CD4-positive, alpha-beta T cell (primary cell): ENCODE data around the gene BMAL2. TPM values are rescaled to one million over a fixed set of nuclear protein-coding genes. Genes with fewer than 3 reads are reported as not detected.

Source experiments
- ATAC-seq: fragments of 200-7000 bp; cut with Tn5 transposase; one replicate; pipeline ENCODE4 v1.10.0; 2022; ENCODE audit warnings: mild to moderate bottlenecking; ENCODE audit not compliant: poor library complexity
- CTCF ChIA-PET: fragments of 350-600 bp; sonication (Branson Sonifier 250); formaldehyde crosslinking; loops from one replicate; lab custom pipeline; 2021; ENCODE audit warnings: antibody characterized with exemption, inconsistent platforms; lab: Charles Lee
- POLR2A ChIA-PET: fragments of 350-600 bp; sonication (Branson Sonifier 250); formaldehyde crosslinking; loops from one replicate; lab custom pipeline; 2021; ENCODE audit warnings: antibody characterized with exemption, inconsistent platforms; lab: Charles Lee
- DNase-seq, 14 experiments: peaks; one replicate each; pipeline ENCODE4 v3.0.0-alpha.2; 2013 to 2020; ENCODE audit warnings: mixed read lengths in 2 of 14
- H3K27ac ChIP-seq, 2 donors: one replicate each; pipeline versions ENCODE4 v1.5.1 to v1.7.0; 2013; ENCODE audit warnings: low read length in 2 of 2, low read depth in 1 of 2, mild to moderate bottlenecking in 1 of 2
- H3K27me3 ChIP-seq, 2 experiments: 1 replicate in 1 of 2; 2 replicates in 1 of 2; pipeline versions ENCODE4 v1.6.1 to v1.7.0; 2013; ENCODE audit warnings: low read length in 2 of 2, control low read depth in 1 of 2, mild to moderate bottlenecking in 1 of 2, moderate library complexity in 1 of 2; ENCODE audit not compliant: insufficient read depth in 2 of 2, control insufficient read depth in 1 of 2
- H3K36me3 ChIP-seq: one replicate; pipeline ENCODE4 v1.6.1; 2013; ENCODE audit warnings: low read length, control low read depth; ENCODE audit not compliant: insufficient read depth
- H3K4me1 ChIP-seq: one replicate; pipeline ENCODE4 v1.6.1; 2013; ENCODE audit warnings: low read length, control low read depth; ENCODE audit not compliant: insufficient read depth
- H3K4me3 ChIP-seq: one replicate; pipeline ENCODE4 v1.5.1; 2013; ENCODE audit warnings: mild to moderate bottlenecking, low read length, moderate library complexity
- H3K9me3 ChIP-seq, 2 experiments: 1 replicate in 1 of 2; 2 replicates in 1 of 2; pipeline versions ENCODE4 v1.6.1 to v1.7.0; 2013; ENCODE audit warnings: low read length in 2 of 2, mild to moderate bottlenecking in 2 of 2, control low read depth in 1 of 2, moderate library complexity in 1 of 2; ENCODE audit not compliant: control insufficient read depth in 1 of 2, insufficient read depth in 1 of 2
- H3K27ac Mint-ChIP-seq: one replicate; pipeline ENCODE4 v1.8.0; 2020; ENCODE audit warnings: mixed read lengths
- H3K27me3 Mint-ChIP-seq: one replicate; pipeline ENCODE4 v1.8.0; 2021; ENCODE audit warnings: mixed read lengths
- H3K36me3 Mint-ChIP-seq: one replicate; pipeline ENCODE4 v1.8.0; 2021; ENCODE audit warnings: low read depth, mixed read lengths
- H3K4me1 Mint-ChIP-seq: one replicate; pipeline ENCODE4 v1.8.0; 2021; ENCODE audit warnings: low read depth, mixed read lengths
- H3K4me3 Mint-ChIP-seq: one replicate; pipeline ENCODE4 v1.8.0; 2020; ENCODE audit warnings: mild to moderate bottlenecking, mixed read lengths
- H3K9me3 Mint-ChIP-seq: one replicate; pipeline ENCODE4 v1.8.0; 2020; ENCODE audit warnings: mixed read lengths
- CTCF ChIP-seq: fragments of 200-600 bp; IDR thresholded peaks from one replicate; pipeline ENCODE4 v1.8.0; 2022; ENCODE audit warnings: antibody characterized with exemption, mild to moderate bottlenecking
- intact Hi-C, 2 experiments: fragments of 100-400 bp; cut with DNase I in 1 of 2; cut with micrococcal nuclease in 1 of 2; formaldehyde crosslinking; loops; one replicate each; pipeline versions ENCODE4 v1.15.1 to v1.9.0; 2023 to 2025; cut with DNase I, micrococcal nuclease
- total RNA-seq, 174 experiments: library from RNA in 2 of 174; stranded (reverse) in 2 of 174; gene quantifications; one replicate each; pipeline ENCODE4 v1.2.3 and lab custom pipeline; 2021 to 2026

Gene BMAL2
- total RNA-seq, 2 experiments from 2014 or later, result 0.16 to 0.17 TPM

- H3K4me1 Mint-ChIP-seq, result peaks cover 13% of the 10 kb centered on the region
- ChIA-PET CTCF (no interaction called here), POLR2A (no interaction called here)
- H3K9me3 Mint-ChIP-seq, result no peaks in the 10 kb centered on the region
- H3K4me3 ChIP-seq, result no peak overlapping the region
- no peak overlapping the region for H3K27ac Mint-ChIP-seq
- ATAC-seq, result no peak
- no peak overlapping the region for H3K27ac ChIP-seq
- peak in 1 of 14 experiments; percentile 10 for DNase-seq
- peaks cover 5% of the 10 kb centered on the region for H3K36me3 Mint-ChIP-seq
- peaks cover 0 to 5% of the 10 kb centered on the region in 2 experiments for H3K9me3 ChIP-seq
- peaks cover 12% of the 10 kb centered on the region for H3K4me1 ChIP-seq
- H3K27me3 ChIP-seq, result peaks cover 34 to 49% of the 10 kb centered on the region in 2 experiments
- intact Hi-C loops, result no loop called here
- H3K4me3 Mint-ChIP-seq, result peak overlapping the region; percentile 70
- H3K27me3 Mint-ChIP-seq, result peaks cover 49% of the 10 kb centered on the region
- H3K36me3 ChIP-seq, result no peaks in the 10 kb centered on the region
- no peak for TF ChIP-seq CTCF
Observed at GRCh38 chr12:27331927-27332324, 710 bp upstream of the BMAL2 start.

- H3K4me3 ChIP-seq, result peak overlapping the region; percentile 42
- DNase-seq (peak in 1 of 14 experiments; percentile 2), ATAC-seq (no peak)
- H3K36me3 ChIP-seq, result no peaks in the 10 kb centered on the region
- TF ChIP-seq CTCF, result no peak
- POLR2A ChIA-PET, result no interaction called here
- H3K4me1 ChIP-seq, result peaks cover 12% of the 10 kb centered on the region
- CTCF ChIA-PET, result no interaction called here
- peaks cover 0 to 5% of the 10 kb centered on the region in 2 experiments for H3K9me3 ChIP-seq
- Mint-ChIP-seq H3K4me1 (peaks cover 13% of the 10 kb centered on the region), H3K9me3 (no peaks in the 10 kb centered on the region), H3K4me3 (peak overlapping the region; percentile 70), H3K27me3 (peaks cover 49% of the 10 kb centered on the region), H3K36me3 (peaks cover 5% of the 10 kb centered on the region), H3K27ac (no peak overlapping the region)
- peaks cover 34 to 49% of the 10 kb centered on the region in 2 experiments for H3K27me3 ChIP-seq
- intact Hi-C loops, result no loop called here
- no peak overlapping the region for H3K27ac ChIP-seq
Observed at GRCh38 chr12:27332407-27332713, 276 bp upstream of the BMAL2 start.

GRCh38 chr12:27333403-27334009, 870 bp downstream of the BMAL2 start:
- no peaks in the 10 kb centered on the region for H3K36me3 ChIP-seq
- H3K27ac ChIP-seq, result no peak overlapping the region
- peak in 10 of 14 experiments; percentile 3 to 65 (median 20) for DNase-seq
- H3K4me1 Mint-ChIP-seq, result peaks cover 13% of the 10 kb centered on the region
- H3K27ac Mint-ChIP-seq, result no peak overlapping the region
- H3K27me3 Mint-ChIP-seq, result peaks cover 49% of the 10 kb centered on the region
- ChIA-PET POLR2A (interaction anchor here (0.6 kb wide), 1 partner anchor 43 kb away, joined by 3 read pairs; no protein-coding TSS in a partner anchor), CTCF (no interaction called here)
- H3K36me3 Mint-ChIP-seq, result no peaks in the 10 kb centered on the region
- H3K9me3 ChIP-seq, result peaks cover 0 to 5% of the 10 kb centered on the region in 2 experiments
- peaks cover 34 to 49% of the 10 kb centered on the region in 2 experiments for H3K27me3 ChIP-seq
- H3K4me3 ChIP-seq, result peak overlapping the region; percentile 53
- peak overlapping the region; percentile 88 for H3K4me3 Mint-ChIP-seq
- ATAC-seq, result peak; percentile 62
- intact Hi-C loops, result no loop called here
- peaks cover 12% of the 10 kb centered on the region for H3K4me1 ChIP-seq
- H3K9me3 Mint-ChIP-seq, result no peaks in the 10 kb centered on the region
- no peak for TF ChIP-seq CTCF
